ENCODE measurements around the gene TMEM213.

The TMEM213 gene

GRCh38 chr7:138798836-138799235, 1.0 kb downstream of the TMEM213 start:
- Histone ChIP-seq H3K4me1 (ENCODE audit: insufficient read depth, low read length, poor library complexity, severe bottlenecking) (no peaks in the 10 kb centered on the region), H3F3A (ENCODE audit: low read depth) (no peaks in the 10 kb centered on the region), H3K9me2 (replicated peaks; ENCODE audit: low read depth, low read length) (no peaks in the 10 kb centered on the region), H3K4me3 (ENCODE audit: low read length, poor library complexity, severe bottlenecking) (no peak overlapping the region), H3K36me3 (ENCODE audit: insufficient read depth, low read length) (no peaks in the 10 kb centered on the region), H3K79me2 (ENCODE audit: insufficient read depth, low read length) (no peaks in the 10 kb centered on the region), H3K9ac (ENCODE audit: low read depth, low read length, poor library complexity, severe bottlenecking) (no peak overlapping the region), H2AFZ (ENCODE audit: low read length) (no peak overlapping the region), H3K9me3 (ENCODE audit: insufficient read depth, low read depth, low read length) (no peaks in the 10 kb centered on the region), H3K27me3 (ENCODE audit: insufficient read depth, low read length, poor library complexity, severe bottlenecking) (no peaks in the 10 kb centered on the region), H3K4me2 (ENCODE audit: low read depth, low read length, poor library complexity, severe bottlenecking) (no peak overlapping the region), H4K20me1 (ENCODE audit: insufficient read depth, low read length, poor library complexity, severe bottlenecking) (no peaks in the 10 kb centered on the region)
- TF ChIP-seq EZH2phosphoT487 (IDR thresholded peaks at IDR 0.05; ENCODE audit: borderline replicate concordance) (no peak), CTCF (conservative IDR thresholded peaks at IDR 0.05; ENCODE audit: low read length) (no peak)

DNA sequence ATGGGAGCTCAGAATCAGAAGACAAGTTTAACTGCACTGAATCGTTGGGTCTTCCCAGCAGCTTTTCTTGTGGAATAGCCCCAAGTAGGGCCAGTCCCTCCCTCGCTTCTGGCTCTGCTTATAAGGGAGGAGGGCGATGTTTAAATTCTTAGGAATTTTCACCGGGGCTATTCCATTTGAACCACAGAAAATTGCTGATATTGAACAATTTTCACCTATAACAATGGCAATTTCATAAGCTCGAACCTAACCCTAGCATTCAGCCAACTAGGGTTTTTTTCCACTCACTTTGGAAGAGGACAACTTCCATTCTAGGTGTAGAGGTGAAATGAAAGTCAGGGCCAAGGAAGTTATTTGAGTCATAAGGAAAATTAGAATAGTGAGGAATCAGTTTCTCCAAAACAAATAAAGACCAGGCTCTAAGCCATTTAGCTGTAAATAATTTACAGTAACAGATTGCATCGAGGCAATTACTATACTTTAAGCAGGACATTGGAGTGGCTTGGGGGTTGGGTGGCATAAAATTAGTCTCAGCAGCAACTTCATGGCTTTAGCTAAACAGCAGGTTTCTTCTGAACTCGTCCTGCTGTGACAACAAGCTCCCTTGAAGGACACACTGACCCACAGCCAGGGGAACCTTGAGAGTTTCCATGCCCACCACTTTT, 1.7 kb downstream of the TMEM213 start:
- H3F3A ChIP-seq (ENCODE audit: low read depth) = no peaks in the 10 kb centered on the region
- H3K9ac ChIP-seq (ENCODE audit: low read depth, low read length, poor library complexity, severe bottlenecking) = no peak overlapping the region
- no peaks in the 10 kb centered on the region for H3K79me2 ChIP-seq (ENCODE audit: insufficient read depth, low read length)
- no peaks in the 10 kb centered on the region for H3K27me3 ChIP-seq (ENCODE audit: insufficient read depth, low read length, poor library complexity, severe bottlenecking)
- no peak overlapping the region for H3K4me3 ChIP-seq (ENCODE audit: low read length, poor library complexity, severe bottlenecking)
- no peaks in the 10 kb centered on the region for H3K36me3 ChIP-seq (ENCODE audit: insufficient read depth, low read length)
- no peaks in the 10 kb centered on the region for H3K4me1 ChIP-seq (ENCODE audit: insufficient read depth, low read length, poor library complexity, severe bottlenecking)
- no peak overlapping the region for H3K4me2 ChIP-seq (ENCODE audit: low read depth, low read length, poor library complexity, severe bottlenecking)
- TF ChIP-seq CTCF (conservative IDR thresholded peaks at IDR 0.05; ENCODE audit: low read length) = no peak
- TF ChIP-seq EZH2phosphoT487 (IDR thresholded peaks at IDR 0.05; ENCODE audit: borderline replicate concordance) = no peak
- no peaks in the 10 kb centered on the region for H3K9me2 ChIP-seq (replicated peaks; ENCODE audit: low read depth, low read length)
- H4K20me1 ChIP-seq (ENCODE audit: insufficient read depth, low read length, poor library complexity, severe bottlenecking) = no peaks in the 10 kb centered on the region
- no peak overlapping the region for H2AFZ ChIP-seq (ENCODE audit: low read length)
- no peaks in the 10 kb centered on the region for H3K9me3 ChIP-seq (ENCODE audit: insufficient read depth, low read depth, low read length)

GRCh38 chr7:138801256-138801655, 3.5 kb downstream of the TMEM213 start:
- Histone ChIP-seq H4K20me1 (ENCODE audit: insufficient read depth, low read length, poor library complexity, severe bottlenecking) (no peaks in the 10 kb centered on the region), H3K36me3 (ENCODE audit: insufficient read depth, low read length) (no peaks in the 10 kb centered on the region), H3F3A (ENCODE audit: low read depth) (no peaks in the 10 kb centered on the region), H3K9me2 (replicated peaks; ENCODE audit: low read depth, low read length) (no peaks in the 10 kb centered on the region), H3K27me3 (ENCODE audit: insufficient read depth, low read length, poor library complexity, severe bottlenecking) (no peaks in the 10 kb centered on the region), H3K9me3 (ENCODE audit: insufficient read depth, low read depth, low read length) (no peaks in the 10 kb centered on the region), H3K4me3 (ENCODE audit: low read length, poor library complexity, severe bottlenecking) (no peak overlapping the region), H3K9ac (ENCODE audit: low read depth, low read length, poor library complexity, severe bottlenecking) (no peak overlapping the region), H3K4me2 (ENCODE audit: low read depth, low read length, poor library complexity, severe bottlenecking) (no peak overlapping the region), H3K79me2 (ENCODE audit: insufficient read depth, low read length) (no peaks in the 10 kb centered on the region), H3K4me1 (ENCODE audit: insufficient read depth, low read length, poor library complexity, severe bottlenecking) (no peaks in the 10 kb centered on the region), H2AFZ (ENCODE audit: low read length) (no peak overlapping the region)
- no peak for TF ChIP-seq EZH2phosphoT487 (IDR thresholded peaks at IDR 0.05; ENCODE audit: borderline replicate concordance)
- TF ChIP-seq CTCF (conservative IDR thresholded peaks at IDR 0.05; ENCODE audit: low read length) = no peak
